ENCODE results near the gene ZFP90.

- TF ChIP-seq, protein P1, sequence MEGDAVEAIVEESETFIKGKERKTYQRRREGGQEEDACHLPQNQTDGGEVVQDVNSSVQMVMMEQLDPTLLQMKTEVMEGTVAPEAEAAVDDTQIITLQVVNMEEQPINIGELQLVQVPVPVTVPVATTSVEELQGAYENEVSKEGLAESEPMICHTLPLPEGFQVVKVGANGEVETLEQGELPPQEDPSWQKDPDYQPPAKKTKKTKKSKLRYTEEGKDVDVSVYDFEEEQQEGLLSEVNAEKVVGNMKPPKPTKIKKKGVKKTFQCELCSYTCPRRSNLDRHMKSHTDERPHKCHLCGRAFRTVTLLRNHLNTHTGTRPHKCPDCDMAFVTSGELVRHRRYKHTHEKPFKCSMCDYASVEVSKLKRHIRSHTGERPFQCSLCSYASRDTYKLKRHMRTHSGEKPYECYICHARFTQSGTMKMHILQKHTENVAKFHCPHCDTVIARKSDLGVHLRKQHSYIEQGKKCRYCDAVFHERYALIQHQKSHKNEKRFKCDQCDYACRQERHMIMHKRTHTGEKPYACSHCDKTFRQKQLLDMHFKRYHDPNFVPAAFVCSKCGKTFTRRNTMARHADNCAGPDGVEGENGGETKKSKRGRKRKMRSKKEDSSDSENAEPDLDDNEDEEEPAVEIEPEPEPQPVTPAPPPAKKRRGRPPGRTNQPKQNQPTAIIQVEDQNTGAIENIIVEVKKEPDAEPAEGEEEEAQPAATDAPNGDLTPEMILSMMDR (conservative IDR thresholded peaks at IDR 0.05 in 1 of 2, IDR thresholded peaks at IDR 0.05 in 1 of 2; ENCODE audit: extremely low read depth in 1 of 2, insufficient read depth in 1 of 2, low read depth in 1 of 2, low read length in 2 of 2): no peak
- TF ChIP-seq EZH2 (IDR thresholded peaks at IDR 0.05; ENCODE audit: borderline replicate concordance, low read length): no peak
These were observed 40.1 kb upstream of the ZFP90 start for GRCh38 chr16:68499006-68499405.
